Neural cell (in vitro differentiated cells): ENCODE measurements around the gene IMMP2L.

Experiments used
- EP300 ChIP-seq: fragments of 450-650 bp; conservative IDR thresholded peaks from 2 replicates; pipeline ENCODE4 v1.6.1; 2014; ENCODE audit warnings: antibody characterized with exemption, mild to moderate bottlenecking, moderate library complexity; ENCODE audit not compliant: poor library complexity, severe bottlenecking
- EZH2 ChIP-seq: fragments of 200-600, 300-800 bp; shearing (Covaris generic), sonication (generic); IDR thresholded peaks from 2 replicates; pipeline ENCODE4 v1.6.1; 2014; ENCODE audit warnings: antibody characterized with exemption, low read length, borderline replicate concordance, mild to moderate bottlenecking; ENCODE audit not compliant: insufficient read depth, poor library complexity, severe bottlenecking
- POLR2AphosphoS5 ChIP-seq: IDR thresholded peaks from 2 replicates; pipeline ENCODE4 v1.6.1; 2012
- RAD21 ChIP-seq: fragments of 450-650 bp; conservative IDR thresholded peaks from 2 replicates; pipeline ENCODE4 v1.6.1; 2014; ENCODE audit warnings: antibody characterized with exemption, mild to moderate bottlenecking, moderate library complexity
- TAF1 ChIP-seq: IDR thresholded peaks from 2 replicates; pipeline ENCODE4 v1.6.1; 2012; ENCODE audit warnings: low read depth
- TF ChIP-seq, protein P1 (sequence below): fragments of 450-650 bp; IDR thresholded peaks from 2 replicates; pipeline ENCODE4 v1.5.1; 2014; ENCODE audit warnings: antibody characterized with exemption, mild to moderate bottlenecking, moderate library complexity; ENCODE audit not compliant: poor library complexity, severe bottlenecking
- TF ChIP-seq, protein P2 (sequence below): IDR thresholded peaks from 2 replicates; pipeline ENCODE4 v1.6.1; 2012; ENCODE audit warnings: borderline replicate concordance

DNA sequence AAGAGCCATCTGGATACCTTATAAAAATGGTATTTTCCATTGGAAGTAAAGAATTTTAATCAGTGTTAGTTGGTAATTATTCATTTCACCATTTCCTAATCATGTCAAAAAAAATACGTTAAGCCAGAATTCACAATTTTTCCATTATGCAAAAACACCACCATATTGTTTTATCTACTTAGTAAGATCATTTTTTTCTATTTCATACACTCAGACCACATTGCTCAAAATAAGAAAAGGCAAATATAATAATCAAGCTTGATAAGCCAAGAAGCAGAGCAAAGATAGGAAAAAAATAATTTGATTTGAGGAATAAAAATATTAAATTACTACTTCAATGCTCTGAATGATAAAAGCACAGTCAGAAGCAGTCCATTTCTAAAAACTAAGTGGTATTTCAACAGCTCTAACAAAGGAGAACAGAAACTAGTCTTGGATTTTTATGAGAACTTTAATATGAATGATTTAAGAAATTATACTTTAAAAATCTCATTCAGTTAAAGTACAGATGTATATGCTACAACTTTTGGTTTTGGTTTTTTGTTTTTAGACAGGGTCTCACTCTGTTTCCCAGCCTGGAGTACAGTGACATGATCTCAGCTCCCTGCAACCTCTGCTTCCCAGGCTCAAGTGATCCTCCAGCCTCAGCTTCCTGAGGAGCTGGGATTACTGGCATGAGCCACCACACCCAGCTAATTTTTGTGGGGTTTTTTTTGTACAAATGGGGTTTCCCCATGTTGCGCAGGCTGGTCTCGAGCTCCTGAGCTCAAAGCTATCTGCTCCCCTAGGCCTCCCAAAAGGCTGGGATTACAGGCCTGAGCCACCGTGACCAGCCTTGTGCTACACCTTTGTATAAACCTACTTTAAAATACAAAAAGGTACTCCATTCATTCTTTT, 424.7 kb downstream of the IMMP2L start:
- TF ChIP-seq, protein P1, sequence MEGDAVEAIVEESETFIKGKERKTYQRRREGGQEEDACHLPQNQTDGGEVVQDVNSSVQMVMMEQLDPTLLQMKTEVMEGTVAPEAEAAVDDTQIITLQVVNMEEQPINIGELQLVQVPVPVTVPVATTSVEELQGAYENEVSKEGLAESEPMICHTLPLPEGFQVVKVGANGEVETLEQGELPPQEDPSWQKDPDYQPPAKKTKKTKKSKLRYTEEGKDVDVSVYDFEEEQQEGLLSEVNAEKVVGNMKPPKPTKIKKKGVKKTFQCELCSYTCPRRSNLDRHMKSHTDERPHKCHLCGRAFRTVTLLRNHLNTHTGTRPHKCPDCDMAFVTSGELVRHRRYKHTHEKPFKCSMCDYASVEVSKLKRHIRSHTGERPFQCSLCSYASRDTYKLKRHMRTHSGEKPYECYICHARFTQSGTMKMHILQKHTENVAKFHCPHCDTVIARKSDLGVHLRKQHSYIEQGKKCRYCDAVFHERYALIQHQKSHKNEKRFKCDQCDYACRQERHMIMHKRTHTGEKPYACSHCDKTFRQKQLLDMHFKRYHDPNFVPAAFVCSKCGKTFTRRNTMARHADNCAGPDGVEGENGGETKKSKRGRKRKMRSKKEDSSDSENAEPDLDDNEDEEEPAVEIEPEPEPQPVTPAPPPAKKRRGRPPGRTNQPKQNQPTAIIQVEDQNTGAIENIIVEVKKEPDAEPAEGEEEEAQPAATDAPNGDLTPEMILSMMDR: no peak
- TF ChIP-seq POLR2AphosphoS5: no peak
- no peak for TF ChIP-seq EZH2
- no peak for TF ChIP-seq EP300
- no peak for TF ChIP-seq RAD21
- TF ChIP-seq, protein P2, sequence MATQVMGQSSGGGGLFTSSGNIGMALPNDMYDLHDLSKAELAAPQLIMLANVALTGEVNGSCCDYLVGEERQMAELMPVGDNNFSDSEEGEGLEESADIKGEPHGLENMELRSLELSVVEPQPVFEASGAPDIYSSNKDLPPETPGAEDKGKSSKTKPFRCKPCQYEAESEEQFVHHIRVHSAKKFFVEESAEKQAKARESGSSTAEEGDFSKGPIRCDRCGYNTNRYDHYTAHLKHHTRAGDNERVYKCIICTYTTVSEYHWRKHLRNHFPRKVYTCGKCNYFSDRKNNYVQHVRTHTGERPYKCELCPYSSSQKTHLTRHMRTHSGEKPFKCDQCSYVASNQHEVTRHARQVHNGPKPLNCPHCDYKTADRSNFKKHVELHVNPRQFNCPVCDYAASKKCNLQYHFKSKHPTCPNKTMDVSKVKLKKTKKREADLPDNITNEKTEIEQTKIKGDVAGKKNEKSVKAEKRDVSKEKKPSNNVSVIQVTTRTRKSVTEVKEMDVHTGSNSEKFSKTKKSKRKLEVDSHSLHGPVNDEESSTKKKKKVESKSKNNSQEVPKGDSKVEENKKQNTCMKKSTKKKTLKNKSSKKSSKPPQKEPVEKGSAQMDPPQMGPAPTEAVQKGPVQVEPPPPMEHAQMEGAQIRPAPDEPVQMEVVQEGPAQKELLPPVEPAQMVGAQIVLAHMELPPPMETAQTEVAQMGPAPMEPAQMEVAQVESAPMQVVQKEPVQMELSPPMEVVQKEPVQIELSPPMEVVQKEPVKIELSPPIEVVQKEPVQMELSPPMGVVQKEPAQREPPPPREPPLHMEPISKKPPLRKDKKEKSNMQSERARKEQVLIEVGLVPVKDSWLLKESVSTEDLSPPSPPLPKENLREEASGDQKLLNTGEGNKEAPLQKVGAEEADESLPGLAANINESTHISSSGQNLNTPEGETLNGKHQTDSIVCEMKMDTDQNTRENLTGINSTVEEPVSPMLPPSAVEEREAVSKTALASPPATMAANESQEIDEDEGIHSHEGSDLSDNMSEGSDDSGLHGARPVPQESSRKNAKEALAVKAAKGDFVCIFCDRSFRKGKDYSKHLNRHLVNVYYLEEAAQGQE: no peak
- TF ChIP-seq TAF1: no peak
